HG02642 (cell line): ENCODE results near the gene FKBP10.
"Not testable (repeated sequence)": the region's sequence is repeated elsewhere in the genome, so short reads cannot be mapped to it uniquely, and the experiment has no call there.

Source experiments
- ATAC-seq: cut with Tn5 transposase; IDR thresholded peaks from one replicate; pipeline ENCODE4 v1.9.1; 2021; ENCODE audit warnings: mild to moderate bottlenecking; ENCODE audit not compliant: unreplicated experiment, poor library complexity

The FKBP10 gene

GRCh38 chr17:41835214-41835799 is 22.5 kb downstream of the FKBP10 start:
- peak; percentile 28 for ATAC-seq

- ATAC-seq = peak; percentile 73
These were observed 23.2 kb downstream of the FKBP10 start, which contains the start of gene NT5C3B for GRCh38 chr17:41835800-41836549. NT5C3B (minus strand) TSS chr17:41836232; CDS start chr17:41836193, 39 bp downstream.

GRCh38 chr17:41836550-41837196 is 23.9 kb downstream of the FKBP10 start:
- no peak for ATAC-seq

- no peak for ATAC-seq
These were observed 25.1 kb downstream of the FKBP10 start, which contains the start of gene KLHL10 for GRCh38 chr17:41837761-41838538. KLHL10 (plus strand) TSS chr17:41837825; CDS start chr17:41837933, 108 bp downstream.

- not testable (repeated sequence) for ATAC-seq
These were observed 26.6 kb downstream of the FKBP10 start for GRCh38 chr17:41839448-41839847.

GRCh38 chr17:41840781-41841180 is 28.0 kb downstream of the FKBP10 start:
- not testable (repeated sequence) for ATAC-seq

- ATAC-seq = no peak
These were observed 32.2 kb downstream of the FKBP10 start for GRCh38 chr17:41844971-41845370.

- ATAC-seq = no peak
These were observed 36.0 kb downstream of the FKBP10 start for GRCh38 chr17:41848788-41849187.

GRCh38 chr17:41849251-41849990 is 36.6 kb downstream of the FKBP10 start:
- ATAC-seq = no peak

GRCh38 chr17:41851382-41851781 is 38.6 kb downstream of the FKBP10 start:
- not testable (repeated sequence) for ATAC-seq

GRCh38 chr17:41860254-41860931 is 47.6 kb downstream of the FKBP10 start:
- no peak for ATAC-seq

- ATAC-seq = no peak
These were observed 50.5 kb downstream of the FKBP10 start for GRCh38 chr17:41863074-41863848.

GRCh38 chr17:41864498-41864835 is 51.7 kb downstream of the FKBP10 start:
- ATAC-seq = no peak

- peak; percentile 89 for ATAC-seq
These were observed 52.2 kb downstream of the FKBP10 start, which contains the start of gene KLHL11 for GRCh38 chr17:41864836-41865595. KLHL11 (minus strand) TSS chr17:41865423; CDS start chr17:41865370, 53 bp downstream.

- no peak for ATAC-seq
These were observed 52.7 kb downstream of the FKBP10 start for GRCh38 chr17:41865596-41865893.

- no peak for ATAC-seq
These were observed 55.8 kb downstream of the FKBP10 start for GRCh38 chr17:41868568-41868967.

- no peak for ATAC-seq
These were observed 56.6 kb downstream of the FKBP10 start for GRCh38 chr17:41869426-41869825.

GRCh38 chr17:41870097-41870496 is 57.3 kb downstream of the FKBP10 start:
- no peak for ATAC-seq
